ENCODE results near the gene ATP9B.

DNA sequence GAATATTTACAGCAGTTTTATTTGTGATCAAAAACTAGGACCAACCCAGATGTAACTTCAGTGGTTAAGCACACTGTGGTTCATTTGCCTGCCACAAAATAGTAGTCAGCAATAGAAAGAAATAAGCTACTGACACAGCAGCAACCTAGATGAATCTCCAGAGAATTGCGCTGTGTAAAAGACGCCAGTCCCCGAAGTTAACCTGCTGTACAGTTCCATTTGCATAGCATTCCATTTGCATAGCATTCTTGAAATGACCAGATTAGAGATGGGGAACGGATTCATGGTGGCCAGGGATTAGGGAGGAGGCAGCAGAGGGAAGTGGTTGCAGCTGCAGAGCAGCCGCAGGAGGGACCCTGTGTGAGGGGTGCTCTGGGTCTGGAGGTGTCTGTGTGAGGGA, 287.2 kb downstream of the ATP9B start:
- TF ChIP-seq, protein P1, sequence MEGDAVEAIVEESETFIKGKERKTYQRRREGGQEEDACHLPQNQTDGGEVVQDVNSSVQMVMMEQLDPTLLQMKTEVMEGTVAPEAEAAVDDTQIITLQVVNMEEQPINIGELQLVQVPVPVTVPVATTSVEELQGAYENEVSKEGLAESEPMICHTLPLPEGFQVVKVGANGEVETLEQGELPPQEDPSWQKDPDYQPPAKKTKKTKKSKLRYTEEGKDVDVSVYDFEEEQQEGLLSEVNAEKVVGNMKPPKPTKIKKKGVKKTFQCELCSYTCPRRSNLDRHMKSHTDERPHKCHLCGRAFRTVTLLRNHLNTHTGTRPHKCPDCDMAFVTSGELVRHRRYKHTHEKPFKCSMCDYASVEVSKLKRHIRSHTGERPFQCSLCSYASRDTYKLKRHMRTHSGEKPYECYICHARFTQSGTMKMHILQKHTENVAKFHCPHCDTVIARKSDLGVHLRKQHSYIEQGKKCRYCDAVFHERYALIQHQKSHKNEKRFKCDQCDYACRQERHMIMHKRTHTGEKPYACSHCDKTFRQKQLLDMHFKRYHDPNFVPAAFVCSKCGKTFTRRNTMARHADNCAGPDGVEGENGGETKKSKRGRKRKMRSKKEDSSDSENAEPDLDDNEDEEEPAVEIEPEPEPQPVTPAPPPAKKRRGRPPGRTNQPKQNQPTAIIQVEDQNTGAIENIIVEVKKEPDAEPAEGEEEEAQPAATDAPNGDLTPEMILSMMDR (IDR thresholded peaks at IDR 0.05), result no peak
- TF ChIP-seq POLR2AphosphoS5 (IDR thresholded peaks at IDR 0.05; ENCODE audit: insufficient read depth in 1 of 2, low read depth in 1 of 2), result no peak

Measured in vagina (tissue), 2 donors.